ENCODE results near the gene SMAP2. TPM values are rescaled to one million over a fixed set of nuclear protein-coding genes. Genes with fewer than 3 reads are reported as not detected.

The SMAP2 gene
- total RNA-seq, 1 donor from 2014 or later, result 72.8 TPM

DNA sequence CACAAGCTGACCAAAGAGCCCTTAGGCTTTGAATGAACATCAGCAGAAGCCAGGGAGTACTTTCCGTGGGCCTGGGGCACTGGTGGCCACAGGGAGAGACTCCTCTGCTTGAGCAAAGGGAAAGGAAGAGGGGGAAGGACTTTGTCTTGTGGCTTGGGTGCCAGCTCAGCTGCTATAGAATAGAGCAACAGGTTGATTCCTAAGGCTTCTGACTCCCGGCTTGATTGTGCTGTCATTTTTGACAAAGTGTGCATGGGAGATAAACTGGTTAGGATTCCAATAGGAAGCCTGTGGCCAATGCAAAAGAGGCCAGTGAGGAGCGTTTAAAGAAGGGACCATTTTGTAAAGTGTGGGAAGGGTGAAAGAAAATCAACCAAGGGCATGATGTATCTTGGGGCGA, 11.9 kb upstream of the SMAP2 start:
- no peak overlapping the region for H3K4me3 ChIP-seq
- no peak for ATAC-seq

DNA sequence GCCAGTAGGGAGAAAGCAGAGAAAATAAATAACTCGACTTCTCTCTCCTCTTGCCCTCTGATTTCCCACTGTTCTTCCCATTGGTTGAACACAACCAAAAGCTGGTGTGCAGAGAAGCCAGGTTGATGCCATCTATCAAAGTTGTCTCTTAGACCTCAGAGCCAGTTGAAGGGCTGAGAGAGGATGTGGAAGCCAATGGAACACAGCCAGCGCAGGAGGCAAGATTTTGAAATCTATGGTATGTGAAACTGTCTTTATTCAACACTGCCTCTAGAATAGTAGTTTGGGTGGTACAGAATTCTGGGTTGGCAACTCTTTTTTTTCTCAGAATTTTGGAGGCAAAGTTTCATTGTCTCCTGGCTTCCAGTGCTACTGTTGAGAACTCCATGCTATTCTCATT, 11.3 kb upstream of the SMAP2 start:
- ATAC-seq (no peak), DNase-seq (no peak)
- intact Hi-C loops (cut with DNase I), result no loop called here
- no peaks in the 10 kb centered on the region for H3K27me3 ChIP-seq (ENCODE audit: low read depth)
- TF ChIP-seq, protein P1, sequence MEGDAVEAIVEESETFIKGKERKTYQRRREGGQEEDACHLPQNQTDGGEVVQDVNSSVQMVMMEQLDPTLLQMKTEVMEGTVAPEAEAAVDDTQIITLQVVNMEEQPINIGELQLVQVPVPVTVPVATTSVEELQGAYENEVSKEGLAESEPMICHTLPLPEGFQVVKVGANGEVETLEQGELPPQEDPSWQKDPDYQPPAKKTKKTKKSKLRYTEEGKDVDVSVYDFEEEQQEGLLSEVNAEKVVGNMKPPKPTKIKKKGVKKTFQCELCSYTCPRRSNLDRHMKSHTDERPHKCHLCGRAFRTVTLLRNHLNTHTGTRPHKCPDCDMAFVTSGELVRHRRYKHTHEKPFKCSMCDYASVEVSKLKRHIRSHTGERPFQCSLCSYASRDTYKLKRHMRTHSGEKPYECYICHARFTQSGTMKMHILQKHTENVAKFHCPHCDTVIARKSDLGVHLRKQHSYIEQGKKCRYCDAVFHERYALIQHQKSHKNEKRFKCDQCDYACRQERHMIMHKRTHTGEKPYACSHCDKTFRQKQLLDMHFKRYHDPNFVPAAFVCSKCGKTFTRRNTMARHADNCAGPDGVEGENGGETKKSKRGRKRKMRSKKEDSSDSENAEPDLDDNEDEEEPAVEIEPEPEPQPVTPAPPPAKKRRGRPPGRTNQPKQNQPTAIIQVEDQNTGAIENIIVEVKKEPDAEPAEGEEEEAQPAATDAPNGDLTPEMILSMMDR (IDR thresholded peaks at IDR 0.05), result no peak
- peaks cover 8% of the 10 kb centered on the region for H3K4me1 ChIP-seq
- H3K4me3 ChIP-seq, result no peak overlapping the region
- H3K36me3 ChIP-seq, result no peaks in the 10 kb centered on the region
- no peak overlapping the region for H3K27ac ChIP-seq
- H3K9me3 ChIP-seq, result peaks cover 6% of the 10 kb centered on the region

More for the DNA sequence above, 11.9 kb upstream of the SMAP2 start:
- no peak for DNase-seq
- TF ChIP-seq, protein P1 (IDR thresholded peaks at IDR 0.05), result no peak
- no peak overlapping the region for H3K27ac ChIP-seq
- H3K9me3 ChIP-seq, result peaks cover 6% of the 10 kb centered on the region
- H3K27me3 ChIP-seq (ENCODE audit: low read depth), result no peaks in the 10 kb centered on the region
- H3K4me1 ChIP-seq, result peaks cover 8% of the 10 kb centered on the region
- intact Hi-C loops (cut with DNase I), result no loop called here
- no peaks in the 10 kb centered on the region for H3K36me3 ChIP-seq

DNA sequence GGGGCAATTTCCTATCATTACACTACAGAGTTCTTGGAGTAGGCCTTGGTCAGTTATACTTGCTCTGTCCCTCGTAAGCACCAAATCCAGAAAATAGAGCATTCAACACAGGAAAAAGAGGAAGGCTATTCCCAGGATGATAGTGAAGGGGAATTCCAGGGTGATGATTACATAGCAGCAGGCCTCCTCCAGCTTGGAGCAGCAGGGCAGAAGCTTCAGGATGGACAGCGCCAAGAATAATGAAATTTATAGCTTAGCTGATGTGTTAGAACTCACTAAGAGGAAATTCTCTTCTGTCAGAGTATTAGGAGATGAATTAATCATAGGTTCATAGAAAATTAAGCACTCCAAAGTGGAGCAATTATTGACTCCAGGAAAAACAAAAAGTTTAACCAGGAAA, 10.8 kb upstream of the SMAP2 start:
- TF ChIP-seq, protein P1 (IDR thresholded peaks at IDR 0.05), result no peak
- H3K27ac ChIP-seq, result no peak overlapping the region
- no peaks in the 10 kb centered on the region for H3K27me3 ChIP-seq (ENCODE audit: low read depth)
- intact Hi-C loops (cut with DNase I), result no loop called here
- DNase-seq (no peak), ATAC-seq (no peak)
- H3K9me3 ChIP-seq, result peaks cover 2% of the 10 kb centered on the region
- no peaks in the 10 kb centered on the region for H3K36me3 ChIP-seq
- H3K4me3 ChIP-seq, result no peak overlapping the region
- H3K4me1 ChIP-seq, result peaks cover 8% of the 10 kb centered on the region

DNA sequence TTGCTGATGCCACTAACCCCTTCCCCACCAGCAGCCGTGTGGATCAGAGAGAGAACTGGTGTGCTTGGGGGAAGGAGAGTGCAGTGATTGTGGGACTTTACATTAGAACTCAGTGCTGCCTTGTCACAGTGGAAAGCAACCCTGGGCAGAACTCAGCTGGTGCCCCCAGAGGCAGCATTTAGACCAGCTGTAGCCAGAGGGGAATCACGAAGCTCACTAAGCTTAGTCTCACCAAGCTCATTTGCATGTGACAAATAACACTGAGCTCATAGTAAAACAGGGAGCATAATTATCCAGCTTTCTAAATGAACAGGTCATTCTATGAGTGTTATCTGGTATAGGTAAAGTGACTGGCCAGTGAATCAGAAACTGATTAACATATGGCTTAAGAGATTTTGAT, 9.8 kb upstream of the SMAP2 start:
- H3K4me1 ChIP-seq, result peaks cover 8% of the 10 kb centered on the region

DNA sequence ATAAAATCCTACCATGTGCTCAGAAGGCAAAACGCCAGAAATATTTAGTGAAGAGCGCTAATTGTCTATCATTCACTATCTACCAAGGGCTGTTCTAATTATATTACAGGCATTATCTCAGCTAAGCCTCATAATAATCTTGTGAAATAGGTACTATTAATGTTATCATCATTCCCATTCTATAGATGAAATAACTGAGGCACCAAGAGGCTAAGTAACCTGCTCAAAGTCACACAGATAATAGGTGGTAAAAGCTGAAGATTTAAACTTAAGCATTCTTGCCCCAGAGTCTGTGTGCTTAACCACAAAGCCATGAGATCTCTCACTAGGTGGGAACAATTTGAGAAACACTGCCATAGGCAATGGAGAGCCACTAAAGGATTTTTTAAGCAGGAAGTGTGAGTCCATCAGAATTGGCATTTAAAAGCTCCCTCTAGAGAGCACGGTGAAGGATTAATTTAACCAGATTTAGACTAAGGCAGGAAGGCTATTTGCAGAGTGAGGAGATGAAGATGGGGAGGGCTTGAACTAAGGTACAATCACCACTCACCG, 1.7 kb upstream of the SMAP2 start:
- TF ChIP-seq, protein P1 (IDR thresholded peaks at IDR 0.05), result no peak
- Histone ChIP-seq H3K27ac (no peak overlapping the region), H3K9me3 (no peaks in the 10 kb centered on the region), H3K27me3 (ENCODE audit: low read depth) (no peaks in the 10 kb centered on the region), H3K36me3 (no peaks in the 10 kb centered on the region), H3K4me1 (peaks cover 29% of the 10 kb centered on the region), H3K4me3 (no peak overlapping the region)
- ATAC-seq (no peak), DNase-seq (no peak)
- intact Hi-C loops (cut with DNase I), result no loop called here

More for the DNA sequence above, 9.8 kb upstream of the SMAP2 start:
- H3K9me3 ChIP-seq, result no peaks in the 10 kb centered on the region
- H3K27me3 ChIP-seq (ENCODE audit: low read depth), result no peaks in the 10 kb centered on the region
- H3K36me3 ChIP-seq, result no peaks in the 10 kb centered on the region
- intact Hi-C loops (cut with DNase I), result no loop called here
- ATAC-seq, result no peak
- no peak overlapping the region for H3K27ac ChIP-seq
- no peak overlapping the region for H3K4me3 ChIP-seq
- TF ChIP-seq, protein P1 (IDR thresholded peaks at IDR 0.05), result no peak
- DNase-seq, result no peak
